GM18498 (cell line): ENCODE results near the gene ADM2.
"Not testable (repeated sequence)": the region's sequence is repeated elsewhere in the genome, so short reads cannot be mapped to it uniquely, and the experiment has no call there.

Source experiments
- ATAC-seq: cut with Tn5 transposase; IDR thresholded peaks from one replicate; pipeline ENCODE4 v1.9.1; 2021; ENCODE audit warnings: mild to moderate bottlenecking, moderate library complexity; ENCODE audit not compliant: unreplicated experiment

Gene ADM2

GRCh38 chr22:50481440-50482106 lies at the start of gene ADM2:
TSS of gene ADM2 (plus strand) at chr22:50481543. CDS start at chr22:50481848, 305 bp downstream.
- no peak for ATAC-seq

- ATAC-seq = no peak
Measured at GRCh38 chr22:50432131-50432876, 49.0 kb upstream of the ADM2 start.

GRCh38 chr22:50432877-50433510 lies 48.3 kb upstream of the ADM2 start:
- ATAC-seq = not testable (repeated sequence)

- ATAC-seq = no peak
Measured at GRCh38 chr22:50434849-50435248, 46.5 kb upstream of the ADM2 start.

GRCh38 chr22:50435291-50436014 lies 45.9 kb upstream of the ADM2 start:
- no peak for ATAC-seq

- ATAC-seq = no peak
Measured at GRCh38 chr22:50436015-50436830, 45.1 kb upstream of the ADM2 start.

GRCh38 chr22:50436841-50437341 lies 44.5 kb upstream of the ADM2 start:
- no peak for ATAC-seq

GRCh38 chr22:50437511-50438304 lies 43.6 kb upstream of the ADM2 start:
- ATAC-seq = no peak

GRCh38 chr22:50438305-50439275 lies 42.8 kb upstream of the ADM2 start:
- no peak for ATAC-seq

GRCh38 chr22:50439314-50439870 lies 42.0 kb upstream of the ADM2 start:
- ATAC-seq = no peak

- no peak for ATAC-seq
Measured at GRCh38 chr22:50439871-50440331, 41.4 kb upstream of the ADM2 start.

GRCh38 chr22:50440544-50441249 lies 40.6 kb upstream of the ADM2 start:
- no peak for ATAC-seq

- no peak for ATAC-seq
Measured at GRCh38 chr22:50441428-50441993, 39.8 kb upstream of the ADM2 start.

GRCh38 chr22:50443197-50443596 lies 38.1 kb upstream of the ADM2 start:
- no peak for ATAC-seq

- ATAC-seq = no peak
Measured at GRCh38 chr22:50443801-50444625, 37.3 kb upstream of the ADM2 start.

GRCh38 chr22:50444663-50445062 lies 36.7 kb upstream of the ADM2 start:
- no peak for ATAC-seq
